Prostate gland (tissue), 2 donors: ENCODE data around the gene CISTR. TPM values are rescaled to one million over a fixed set of nuclear protein-coding genes. Genes with fewer than 3 reads are reported as not detected.

Experiments
- DNase-seq: peaks from one replicate; pipeline ENCODE4 v3.0.0-alpha.2; 2019; ENCODE audit warnings: low spot score
- H3K27ac ChIP-seq, 2 donors: fragments of 200-600 bp; sonication (generic); 2 replicates each; pipeline ENCODE4 v1.5.1; 2017 to 2019
- H3K27me3 ChIP-seq: fragments of 200-600 bp; sonication (generic); replicated peaks from 2 replicates; pipeline ENCODE4 v1.5.1; 2019; ENCODE audit not compliant: insufficient read depth
- H3K36me3 ChIP-seq, 2 donors: fragments of 200-600 bp; sonication (generic); 1 replicate in 1 of 2; 2 replicates in 1 of 2; pipeline versions ENCODE4 v1.5.1 to v1.8.1; 2017 to 2019
- H3K4me1 ChIP-seq: fragments of 200-600 bp; sonication (generic); replicated peaks from 2 replicates; pipeline ENCODE4 v1.5.1; 2019
- H3K4me3 ChIP-seq, 2 donors: fragments of 200-600 bp; sonication (generic); 2 replicates each; pipeline ENCODE4 v1.5.1; 2017 to 2019
- H3K9me3 ChIP-seq: fragments of 200-600 bp; sonication (generic); 2 replicates; pipeline ENCODE4 v1.5.1; 2017
- CTCF ChIP-seq, 4 experiments: fragments of 200-600 bp in 2 of 4; fragments of 450-650 bp in 2 of 4; sonication (generic) in 2 of 4; IDR thresholded peaks; 1 replicate in 3 of 4; 2 replicates in 1 of 4; pipeline ENCODE4 v1.5.1; 2016 to 2019; ENCODE audit warnings: antibody characterized with exemption in 4 of 4, mild to moderate bottlenecking in 2 of 4, moderate library complexity in 2 of 4
- POLR2A ChIP-seq: fragments of 450-650 bp; IDR thresholded peaks from one replicate; pipeline ENCODE4 v1.6.1; 2016; ENCODE audit warnings: antibody characterized with exemption, mild to moderate bottlenecking
- POLR2AphosphoS5 ChIP-seq: sonication (generic); formaldehyde crosslinking; IDR thresholded peaks from one replicate; pipeline ENCODE4 v1.6.1; 2017; ENCODE audit warnings: antibody characterized with exemption
- WGBS: methylation state at CpG from one replicate; pipeline ENCODE4 v1.1.5; 2018; 5-methylcytosine and 5-hydroxymethylcytosine counted together
- intact Hi-C: fragments of 100-400 bp; cut with DNase I; formaldehyde crosslinking; loops from one replicate; pipeline ENCODE4 v1.14.2; 2022
- total RNA-seq, 2 donors: library from RNA; depleted of rRNA; stranded (reverse); fragments of >200 nt; gene quantifications; one replicate each; pipeline ENCODE4 v1.1.0, GENCODE V29; 2016

CISTR gene
- total RNA-seq, 2 donors from 2014 or later = not detected

GRCh38 chr12:53717319-53717718 lies 34.5 kb downstream of the CISTR start:
- peaks cover 12 to 31% of the 10 kb centered on the region in 2 donors for H3K36me3 ChIP-seq
- 93% methylated on average over 5 of the region's 5 CpGs for WGBS
- H3K27ac ChIP-seq = no peak overlapping the region
- no peak overlapping the region for H3K4me3 ChIP-seq
- TF ChIP-seq POLR2AphosphoS5 (no peak), CTCF (IDR thresholded peaks at IDR 0.05) (no peak), POLR2A (no peak)
- no peaks in the 10 kb centered on the region for H3K4me1 ChIP-seq
- no peak for DNase-seq
- H3K9me3 ChIP-seq = no peaks in the 10 kb centered on the region
- intact Hi-C loops = no loop called here
- no peaks in the 10 kb centered on the region for H3K27me3 ChIP-seq

GRCh38 chr12:53714004-53714403 lies 37.8 kb downstream of the CISTR start:
- Histone ChIP-seq H3K27ac (no peak overlapping the region), H3K9me3 (no peaks in the 10 kb centered on the region)
- 89% methylated on average over 4 of the region's 4 CpGs for WGBS

GRCh38 chr12:53713516-53713915 lies 38.3 kb downstream of the CISTR start:
- peaks cover 8 to 20% of the 10 kb centered on the region in 2 donors for H3K36me3 ChIP-seq
- 87% methylated on average over 9 of the region's 9 CpGs for WGBS
- intact Hi-C loops = no loop called here

More at GRCh38 chr12:53714004-53714403, 37.8 kb downstream of the CISTR start:
- Histone ChIP-seq H3K4me3 (no peak overlapping the region), H3K4me1 (no peaks in the 10 kb centered on the region), H3K27me3 (no peaks in the 10 kb centered on the region), H3K36me3 (peaks cover 8 to 20% of the 10 kb centered on the region in 2 donors)
- no peak for DNase-seq
- TF ChIP-seq CTCF (IDR thresholded peaks at IDR 0.05) (no peak), POLR2AphosphoS5 (no peak), POLR2A (no peak)
- intact Hi-C loops = no loop called here

GRCh38 chr12:53712059-53712643 lies 39.6 kb downstream of the CISTR start:
- Histone ChIP-seq H3K36me3 (peaks cover 8 to 20% of the 10 kb centered on the region in 2 donors), H3K4me3 (no peak overlapping the region), H3K27me3 (no peaks in the 10 kb centered on the region), H3K9me3 (no peaks in the 10 kb centered on the region), H3K27ac (no peak overlapping the region), H3K4me1 (no peaks in the 10 kb centered on the region)
- 75% methylated on average over 8 of the region's 8 CpGs for WGBS
- no peak for DNase-seq
- TF ChIP-seq POLR2A (no peak), CTCF (IDR thresholded peaks at IDR 0.05) (no peak), POLR2AphosphoS5 (no peak)
- intact Hi-C loops = no loop called here

More at GRCh38 chr12:53713516-53713915, 38.3 kb downstream of the CISTR start:
- Histone ChIP-seq H3K9me3 (no peaks in the 10 kb centered on the region), H3K4me3 (no peak overlapping the region), H3K27ac (no peak overlapping the region), H3K4me1 (no peaks in the 10 kb centered on the region), H3K27me3 (no peaks in the 10 kb centered on the region)
- no peak for DNase-seq
- TF ChIP-seq CTCF (IDR thresholded peaks at IDR 0.05) (no peak), POLR2AphosphoS5 (no peak), POLR2A (no peak)

GRCh38 chr12:53710091-53710490 lies 41.7 kb downstream of the CISTR start:
- WGBS = 32% methylated on average over 6 of the region's 6 CpGs
- no peaks in the 10 kb centered on the region for H3K27me3 ChIP-seq
- intact Hi-C loops = no loop called here
- no peak for TF ChIP-seq POLR2AphosphoS5
- no peak for TF ChIP-seq CTCF (IDR thresholded peaks at IDR 0.05)
- no peak for TF ChIP-seq POLR2A
- peaks cover 5 to 9% of the 10 kb centered on the region in 2 donors for H3K36me3 ChIP-seq
- H3K27ac ChIP-seq = no peak overlapping the region
- DNase-seq = no peak
- H3K4me1 ChIP-seq = no peaks in the 10 kb centered on the region
- no peak overlapping the region for H3K4me3 ChIP-seq
- H3K9me3 ChIP-seq = no peaks in the 10 kb centered on the region
